HepG2 (cell line): ENCODE measurements around the gene FXYD4. TPM values are rescaled to one million over a fixed set of nuclear protein-coding genes. Genes with fewer than 3 reads are reported as not detected.

Experiments used
- ATAC-seq: fragments of 200-7000 bp; cut with Tn5 transposase; 3 replicates; pipeline ENCODE4 v1.9.1; 2020; ENCODE audit warnings: mild to moderate bottlenecking, moderate library complexity
- BruUV-seq: library from RNA; stranded (reverse); fragments of 400-500 nt; replicated peaks from 2 replicates; lab custom pipeline; 2021; lab: Mats Ljungman, UMichigan
- CTCF ChIA-PET: fragments of 300-600 bp; formaldehyde crosslinking; extraction: SDS; loops from one replicate; lab custom pipeline; 2021; ENCODE audit warnings: low total read pairs, inconsistent platforms, low intra/inter-chr PET ratio; lab: Yijun Ruan, JAX
- POLR2A ChIA-PET: fragments of 350-600 bp; sonication (Branson Sonifier 250); formaldehyde crosslinking; loops from one replicate; lab custom pipeline; 2020; ENCODE audit warnings: antibody characterized with exemption, inconsistent platforms; lab: Yijun Ruan, JAX
- DNase-seq: peaks from one replicate; pipeline ENCODE4 v3.0.0-alpha.2; 2015; ENCODE audit warnings: low spot score
- FAIRE-seq: peaks from 3 replicates; lab custom pipeline; 2011; peaks lifted over from hg19 to GRCh38; lab: Jason Lieb, UNC
- H2AFZ ChIP-seq: one replicate; pipeline ENCODE4 v1.6.1; 2011; ENCODE audit warnings: low read length, inconsistent platforms
- H3K27ac ChIP-seq: fragments of 300-600 bp; 3 replicates; pipeline ENCODE4 v1.8.0; 2011; ENCODE audit warnings: mixed run types, mild to moderate bottlenecking, mixed read lengths, low read length, inconsistent platforms; ENCODE audit not compliant: insufficient read depth; ENCODE audit errors: extremely low read length
- H3K27me3 ChIP-seq, 2 experiments: fragments of 200-600 bp in 1 of 2; 2 replicates in 1 of 2; 3 replicates in 1 of 2; pipeline versions ENCODE4 v1.6.0 to v1.8.0; 2011; ENCODE audit warnings: low read length in 2 of 2, mild to moderate bottlenecking in 2 of 2, moderate library complexity in 2 of 2, inconsistent platforms in 1 of 2; ENCODE audit not compliant: insufficient read depth in 2 of 2, control insufficient read depth in 1 of 2
- H3K36me3 ChIP-seq, 2 experiments: fragments of 200-600 bp in 1 of 2; replicated peaks in 1 of 2; 2 replicates in 1 of 2; 3 replicates in 1 of 2; pipeline versions ENCODE4 v1.5.1 to v1.8.0; 2011; ENCODE audit warnings: low read length in 2 of 2, inconsistent platforms in 1 of 2; ENCODE audit not compliant: insufficient read depth in 2 of 2, control insufficient read depth in 1 of 2
- H3K4me1 ChIP-seq: 2 replicates; pipeline ENCODE4 v1.5.1; 2012; ENCODE audit warnings: low read length, inconsistent platforms; ENCODE audit not compliant: insufficient read depth
- H3K4me2 ChIP-seq: 2 replicates; pipeline ENCODE4 v1.6.0; 2011; ENCODE audit warnings: low read depth, low read length, inconsistent platforms
- H3K4me3 ChIP-seq, 3 experiments: fragments of 200-600 bp in 1 of 3; sonication (generic), shearing (Covaris generic) in 1 of 3; replicated peaks in 1 of 3; 2 replicates each; pipeline ENCODE4 v1.5.1; 2011 to 2016; ENCODE audit warnings: low read length in 3 of 3, inconsistent platforms in 2 of 3, low read depth in 2 of 3, mild to moderate bottlenecking in 2 of 3, control low read depth in 1 of 3, mixed read lengths in 1 of 3; ENCODE audit not compliant: insufficient read depth in 1 of 3
- H3K79me2 ChIP-seq: one replicate; pipeline ENCODE4 v1.6.1; 2011; ENCODE audit warnings: low read length, inconsistent platforms; ENCODE audit not compliant: insufficient read depth
- H3K9ac ChIP-seq: 2 replicates; pipeline ENCODE4 v1.6.0; 2011; ENCODE audit warnings: mild to moderate bottlenecking, low read depth, low read length, inconsistent platforms; ENCODE audit not compliant: insufficient read depth
- H3K9me3 ChIP-seq: 2 replicates; pipeline ENCODE4 v1.5.1; 2012; ENCODE audit warnings: mild to moderate bottlenecking, low read length
- H4K20me1 ChIP-seq: 2 replicates; pipeline ENCODE4 v1.6.0; 2011; ENCODE audit warnings: inconsistent platforms, mild to moderate bottlenecking, low read length, moderate library complexity; ENCODE audit not compliant: insufficient read depth
- ATF7 ChIP-seq, 2 experiments: fragments of 450-650 bp in 1 of 2; sonication (generic) in 1 of 2; formaldehyde crosslinking in 1 of 2; IDR thresholded peaks; 2 replicates each; pipeline versions ENCODE4 v1.4.0 to v1.6.1; 2016 to 2020; ENCODE audit warnings: antibody characterized with exemption in 1 of 2, mild to moderate bottlenecking in 1 of 2, missing genetic modification reagents in 1 of 2
- CERS6 ChIP-seq: sonication (generic); formaldehyde crosslinking; IDR thresholded peaks from 2 replicates; pipeline ENCODE4 v1.5.0; 2020; ENCODE audit warnings: missing genetic modification reagents
- HDAC1 ChIP-seq: sonication (generic); formaldehyde crosslinking; IDR thresholded peaks from 2 replicates; pipeline ENCODE4 v1.5.1; 2020; ENCODE audit warnings: mild to moderate bottlenecking, missing genetic modification reagents
- LCORL ChIP-seq, 2 experiments: fragments of 450-650 bp in 1 of 2; sonication (generic) in 1 of 2; formaldehyde crosslinking in 1 of 2; IDR thresholded peaks; 2 replicates each; pipeline versions ENCODE4 v1.5.0 to v1.6.1; 2017 to 2020; ENCODE audit warnings: antibody characterized with exemption in 1 of 2, missing genetic modification reagents in 1 of 2
- PRPF4 ChIP-seq: fragments of 200-400 bp; formaldehyde crosslinking; IDR thresholded peaks from 2 replicates; pipeline ENCODE4 v1.6.1; 2016; ENCODE audit warnings: low read length, low read depth; ENCODE audit not compliant: poor library complexity, severe bottlenecking
- SETDB1 ChIP-seq: sonication (generic); formaldehyde crosslinking; IDR thresholded peaks from 2 replicates; pipeline ENCODE4 v1.5.1; 2020; ENCODE audit warnings: missing genetic modification reagents, mild to moderate bottlenecking, borderline replicate concordance
- TRIM24 ChIP-seq: sonication (generic); formaldehyde crosslinking; IDR thresholded peaks from 2 replicates; pipeline ENCODE4 v1.8.0; 2022; ENCODE audit warnings: mild to moderate bottlenecking, missing genetic modification reagents
- ZFP90 ChIP-seq: sonication (generic); formaldehyde crosslinking; IDR thresholded peaks from 2 replicates; pipeline ENCODE4 v1.8.0; 2022; ENCODE audit warnings: missing genetic modification reagents, mild to moderate bottlenecking, inconsistent platforms, borderline replicate concordance
- ZMYM3 ChIP-seq: sonication (generic); formaldehyde crosslinking; IDR thresholded peaks from 2 replicates; pipeline ENCODE4 v1.5.1; 2020; ENCODE audit warnings: mild to moderate bottlenecking, missing genetic modification reagents
- ZNF224 ChIP-seq: sonication (generic); formaldehyde crosslinking; IDR thresholded peaks from 2 replicates; pipeline ENCODE4 v1.5.0; 2020; ENCODE audit warnings: mild to moderate bottlenecking, missing genetic modification reagents
- ZNF274 ChIP-seq: sonication (generic); formaldehyde crosslinking; IDR thresholded peaks from 2 replicates; pipeline ENCODE4 v1.5.1; 2020; ENCODE audit warnings: mild to moderate bottlenecking, missing genetic modification reagents
- ZNF468 ChIP-seq: sonication (generic); formaldehyde crosslinking; IDR thresholded peaks from 2 replicates; pipeline ENCODE4 v1.8.0; 2022; ENCODE audit warnings: mild to moderate bottlenecking, moderate library complexity, missing genetic modification reagents
- WGBS: methylation state at CpG from one replicate; pipeline ENCODE4 v1.1.6; 2017; ENCODE audit warnings: low lambda C conversion rate; 5-methylcytosine and 5-hydroxymethylcytosine counted together
- in situ Hi-C: cut with HindIII; loops from 2 replicates; pipeline ENCODE4 v1.10.0; 2017; ENCODE audit warnings: low pct_unique_long_range_greater_than_20kb; ENCODE audit not compliant: extremely low pct_ligation_motif_present
- intact Hi-C: fragments of 100-400 bp; cut with micrococcal nuclease; formaldehyde crosslinking; loops from one replicate; pipeline ENCODE4 v1.10.0; 2022; ENCODE audit not compliant: unreplicated experiment
- polyA plus RNA-seq, 8 experiments: library from polyadenylated mRNA; depleted of rRNA in 3 of 8; stranded (reverse) in 7 of 8; unstranded in 1 of 8; fragments of >200 nt; fragmentation: Illumina TruSeq in 4 of 8; extraction: Trizol in 4 of 8; gene quantifications; 2 replicates each; pipeline versions ENCODE4 v1.2.1 to v1.2.3, GENCODE V29; 2011 to 2016; ENCODE audit warnings: low read depth in 4 of 8, missing spikeins in 1 of 8, mixed read lengths in 1 of 8; ENCODE audit not compliant: insufficient read depth in 1 of 8
- total RNA-seq, 5 experiments: library from RNA; depleted of rRNA; stranded (reverse); fragments of >200 nt; fragmentation: Illumina TruSeq; extraction: Trizol; gene quantifications; 2 replicates each; pipeline ENCODE4 v1.2.3, GENCODE V29; 2016; ENCODE audit warnings: low read depth in 1 of 5
- TF ChIP-seq, protein P1 (sequence below): sonication (generic); formaldehyde crosslinking; IDR thresholded peaks from 2 replicates; pipeline ENCODE4 v1.9.0; 2021; ENCODE audit warnings: mild to moderate bottlenecking, missing genetic modification reagents
- TF ChIP-seq, protein P2 (sequence below), 2 experiments: fragments of 450-650 bp in 1 of 2; sonication (generic) in 1 of 2; formaldehyde crosslinking; IDR thresholded peaks; 2 replicates each; pipeline versions ENCODE4 v1.5.0 to v1.8.0; 2020 to 2022; ENCODE audit warnings: mild to moderate bottlenecking in 1 of 2, missing genetic modification reagents in 1 of 2

Gene FXYD4
- total and polyA plus RNA-seq, 2 of the 13 experiments (the other 11 are each of a cell fraction or from before 2014, with no cell fraction given), result not detected

DNA sequence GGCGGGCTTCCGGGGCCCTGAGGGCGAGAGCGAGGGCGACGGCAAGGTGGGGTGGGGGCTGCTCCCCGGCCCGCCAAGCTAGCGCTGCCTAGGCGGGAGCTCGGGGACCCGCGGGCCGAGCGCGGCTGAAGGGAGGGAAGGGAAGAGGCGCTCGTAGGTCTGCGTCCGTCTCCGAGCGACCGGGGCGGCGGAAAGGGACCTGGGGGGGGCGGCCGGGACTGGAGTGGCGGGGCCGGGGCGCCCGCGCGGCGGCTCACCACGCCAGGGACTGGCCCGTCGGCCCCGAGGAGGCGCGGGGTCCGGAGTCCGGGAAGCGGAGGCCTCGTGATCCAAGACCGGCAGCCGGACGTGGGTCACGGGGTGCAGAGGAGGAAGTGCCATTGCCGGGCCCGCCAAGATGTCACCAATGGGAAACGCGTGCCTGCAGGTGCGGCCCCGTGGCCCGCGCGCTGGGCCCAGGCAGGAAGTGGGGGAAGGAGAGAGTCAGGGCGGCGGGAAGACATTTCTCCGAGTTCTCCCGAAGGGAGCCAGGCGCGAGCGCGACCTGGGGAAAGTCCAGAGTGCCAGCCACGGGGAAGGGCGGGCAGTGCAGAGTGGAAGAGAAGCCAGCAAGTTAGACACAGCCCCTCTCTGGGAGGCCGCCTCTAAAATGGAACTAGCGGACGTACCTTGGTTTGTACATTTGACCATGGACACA lies 25.6 kb downstream of the FXYD4 start:
- intact Hi-C loops, result loop anchor here (1.0 to 5.0 kb wide), 2 partner anchors 24 to 40 kb away; partner anchors contain the start of gene ZNF487
- Histone ChIP-seq H3K9me3 (no peaks in the 10 kb centered on the region), H3K4me3 (peak overlapping the region; percentile 55 to 79 (median 55)), H3K4me2 (peak overlapping the region; percentile 73), H3K9ac (peak overlapping the region; percentile 96), H3K27ac (peak overlapping the region; percentile 99), H3K4me1 (peaks cover 79% of the 10 kb centered on the region), H3K79me2 (peaks cover 90% of the 10 kb centered on the region), H4K20me1 (peaks cover 79% of the 10 kb centered on the region), H3K27me3 (no peaks in the 10 kb centered on the region; a peak in 1 of 5 replicates), H2AFZ (no peak overlapping the region), H3K36me3 (peaks cover 11 to 29% of the 10 kb centered on the region in 2 experiments)
- ChIA-PET POLR2A (interaction anchor here (0.7 to 5.6 kb wide), 12 partner anchors 9 to 43 kb away, joined by 3 to 51 read pairs (median 14); partner anchors contain the start of genes HNRNPF and ZNF487), CTCF (no interaction called here)
- no TSS peak for BruUV-seq
- ATAC-seq (peak; percentile 81), FAIRE-seq (no peak), DNase-seq (peak; percentile 92)
- in situ Hi-C loops, result no loop called here
- WGBS, result under 1% methylated on average over 32 of the region's 70 CpGs
- TF ChIP-seq PRPF4 (no peak), TRIM24 (CRISPR knock-in tag) (no peak), HDAC1 (CRISPR knock-in tag) (peak; percentile 81), ZNF224 (CRISPR knock-in tag) (no peak), CERS6 (CRISPR knock-in tag) (no peak), LCORL (IDR thresholded peaks at IDR 0.05) (no peak), LCORL (CRISPR knock-in tag; IDR thresholded peaks at IDR 0.05) (peak; percentile 44; the same call in 1 of the 2 replicates), ZNF468 (CRISPR knock-in tag) (peak; percentile 73; the same call in 1 of the 2 replicates), ZNF274 (CRISPR knock-in tag) (peak; percentile 87), ZFP90 (CRISPR knock-in tag) (peak; percentile 33; the same call in 1 of the 2 replicates), SETDB1 (CRISPR knock-in tag) (no peak), ATF7 (IDR thresholded peaks at IDR 0.05) (no peak), ATF7 (CRISPR knock-in tag; IDR thresholded peaks at IDR 0.05) (peak; percentile 79; the same call in 1 of the 2 replicates), ZMYM3 (CRISPR knock-in tag) (peak; percentile 65)
- TF ChIP-seq, protein P1, sequence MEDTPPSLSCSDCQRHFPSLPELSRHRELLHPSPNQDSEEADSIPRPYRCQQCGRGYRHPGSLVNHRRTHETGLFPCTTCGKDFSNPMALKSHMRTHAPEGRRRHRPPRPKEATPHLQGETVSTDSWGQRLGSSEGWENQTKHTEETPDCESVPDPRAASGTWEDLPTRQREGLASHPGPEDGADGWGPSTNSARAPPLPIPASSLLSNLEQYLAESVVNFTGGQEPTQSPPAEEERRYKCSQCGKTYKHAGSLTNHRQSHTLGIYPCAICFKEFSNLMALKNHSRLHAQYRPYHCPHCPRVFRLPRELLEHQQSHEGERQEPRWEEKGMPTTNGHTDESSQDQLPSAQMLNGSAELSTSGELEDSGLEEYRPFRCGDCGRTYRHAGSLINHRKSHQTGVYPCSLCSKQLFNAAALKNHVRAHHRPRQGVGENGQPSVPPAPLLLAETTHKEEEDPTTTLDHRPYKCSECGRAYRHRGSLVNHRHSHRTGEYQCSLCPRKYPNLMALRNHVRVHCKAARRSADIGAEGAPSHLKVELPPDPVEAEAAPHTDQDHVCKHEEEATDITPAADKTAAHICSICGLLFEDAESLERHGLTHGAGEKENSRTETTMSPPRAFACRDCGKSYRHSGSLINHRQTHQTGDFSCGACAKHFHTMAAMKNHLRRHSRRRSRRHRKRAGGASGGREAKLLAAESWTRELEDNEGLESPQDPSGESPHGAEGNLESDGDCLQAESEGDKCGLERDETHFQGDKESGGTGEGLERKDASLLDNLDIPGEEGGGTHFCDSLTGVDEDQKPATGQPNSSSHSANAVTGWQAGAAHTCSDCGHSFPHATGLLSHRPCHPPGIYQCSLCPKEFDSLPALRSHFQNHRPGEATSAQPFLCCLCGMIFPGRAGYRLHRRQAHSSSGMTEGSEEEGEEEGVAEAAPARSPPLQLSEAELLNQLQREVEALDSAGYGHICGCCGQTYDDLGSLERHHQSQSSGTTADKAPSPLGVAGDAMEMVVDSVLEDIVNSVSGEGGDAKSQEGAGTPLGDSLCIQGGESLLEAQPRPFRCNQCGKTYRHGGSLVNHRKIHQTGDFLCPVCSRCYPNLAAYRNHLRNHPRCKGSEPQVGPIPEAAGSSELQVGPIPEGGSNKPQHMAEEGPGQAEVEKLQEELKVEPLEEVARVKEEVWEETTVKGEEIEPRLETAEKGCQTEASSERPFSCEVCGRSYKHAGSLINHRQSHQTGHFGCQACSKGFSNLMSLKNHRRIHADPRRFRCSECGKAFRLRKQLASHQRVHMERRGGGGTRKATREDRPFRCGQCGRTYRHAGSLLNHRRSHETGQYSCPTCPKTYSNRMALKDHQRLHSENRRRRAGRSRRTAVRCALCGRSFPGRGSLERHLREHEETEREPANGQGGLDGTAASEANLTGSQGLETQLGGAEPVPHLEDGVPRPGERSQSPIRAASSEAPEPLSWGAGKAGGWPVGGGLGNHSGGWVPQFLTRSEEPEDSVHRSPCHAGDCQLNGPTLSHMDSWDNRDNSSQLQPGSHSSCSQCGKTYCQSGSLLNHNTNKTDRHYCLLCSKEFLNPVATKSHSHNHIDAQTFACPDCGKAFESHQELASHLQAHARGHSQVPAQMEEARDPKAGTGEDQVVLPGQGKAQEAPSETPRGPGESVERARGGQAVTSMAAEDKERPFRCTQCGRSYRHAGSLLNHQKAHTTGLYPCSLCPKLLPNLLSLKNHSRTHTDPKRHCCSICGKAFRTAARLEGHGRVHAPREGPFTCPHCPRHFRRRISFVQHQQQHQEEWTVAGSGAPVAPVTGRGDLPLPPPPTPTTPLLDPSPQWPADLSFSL, result no peak
- TF ChIP-seq, protein P2, sequence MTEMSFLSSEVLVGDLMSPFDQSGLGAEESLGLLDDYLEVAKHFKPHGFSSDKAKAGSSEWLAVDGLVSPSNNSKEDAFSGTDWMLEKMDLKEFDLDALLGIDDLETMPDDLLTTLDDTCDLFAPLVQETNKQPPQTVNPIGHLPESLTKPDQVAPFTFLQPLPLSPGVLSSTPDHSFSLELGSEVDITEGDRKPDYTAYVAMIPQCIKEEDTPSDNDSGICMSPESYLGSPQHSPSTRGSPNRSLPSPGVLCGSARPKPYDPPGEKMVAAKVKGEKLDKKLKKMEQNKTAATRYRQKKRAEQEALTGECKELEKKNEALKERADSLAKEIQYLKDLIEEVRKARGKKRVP (CRISPR knock-in tag; IDR thresholded peaks at IDR 0.05), result no peak
